Type B pancreatic cell (in vitro differentiated cells): Measurements from ENCODE around the gene TTLL8. TPM values are rescaled to one million over a fixed set of nuclear protein-coding genes. Genes with fewer than 3 reads are reported as not detected.

Experiments used
- DNase-seq: peaks from one replicate; pipeline ENCODE4 v3.0.0; 2021; ENCODE audit warnings: mixed read lengths; ENCODE audit not compliant: unreplicated experiment; ENCODE audit errors: extremely low spot score
- H3K27ac Mint-ChIP-seq: 2 replicates; pipeline ENCODE4 v1.8.0; 2021; ENCODE audit warnings: mild to moderate bottlenecking, mixed read lengths
- H3K27me3 Mint-ChIP-seq: 2 replicates; pipeline ENCODE4 v1.8.0; 2021; ENCODE audit warnings: mixed read lengths
- H3K36me3 Mint-ChIP-seq: 2 replicates; pipeline ENCODE4 v1.8.0; 2021; ENCODE audit warnings: mixed read lengths
- H3K4me1 Mint-ChIP-seq: one replicate; pipeline ENCODE4 v1.8.0; 2021; ENCODE audit warnings: mixed read lengths; ENCODE audit not compliant: unreplicated experiment
- H3K4me3 Mint-ChIP-seq: 2 replicates; pipeline ENCODE4 v1.8.0; 2021; ENCODE audit warnings: mild to moderate bottlenecking, mixed read lengths
- H3K9me3 Mint-ChIP-seq: 2 replicates; pipeline ENCODE4 v1.8.0; 2021; ENCODE audit warnings: mixed read lengths
- total RNA-seq: library from RNA; stranded (reverse); gene quantifications from 2 replicates; pipeline ENCODE4 v1.2.1, GENCODE V29; 2021; ENCODE audit warnings: low replicate concordance
- TF ChIP-seq, protein P1 (sequence below): fragments of 200-600 bp; sonication (generic); conservative IDR thresholded peaks from 2 replicates; pipeline ENCODE4 v1.5.0; 2021; ENCODE audit warnings: antibody characterized with exemption, mild to moderate bottlenecking

The TTLL8 gene
- total RNA-seq, 1 donor from 2014 or later = not detected

DNA sequence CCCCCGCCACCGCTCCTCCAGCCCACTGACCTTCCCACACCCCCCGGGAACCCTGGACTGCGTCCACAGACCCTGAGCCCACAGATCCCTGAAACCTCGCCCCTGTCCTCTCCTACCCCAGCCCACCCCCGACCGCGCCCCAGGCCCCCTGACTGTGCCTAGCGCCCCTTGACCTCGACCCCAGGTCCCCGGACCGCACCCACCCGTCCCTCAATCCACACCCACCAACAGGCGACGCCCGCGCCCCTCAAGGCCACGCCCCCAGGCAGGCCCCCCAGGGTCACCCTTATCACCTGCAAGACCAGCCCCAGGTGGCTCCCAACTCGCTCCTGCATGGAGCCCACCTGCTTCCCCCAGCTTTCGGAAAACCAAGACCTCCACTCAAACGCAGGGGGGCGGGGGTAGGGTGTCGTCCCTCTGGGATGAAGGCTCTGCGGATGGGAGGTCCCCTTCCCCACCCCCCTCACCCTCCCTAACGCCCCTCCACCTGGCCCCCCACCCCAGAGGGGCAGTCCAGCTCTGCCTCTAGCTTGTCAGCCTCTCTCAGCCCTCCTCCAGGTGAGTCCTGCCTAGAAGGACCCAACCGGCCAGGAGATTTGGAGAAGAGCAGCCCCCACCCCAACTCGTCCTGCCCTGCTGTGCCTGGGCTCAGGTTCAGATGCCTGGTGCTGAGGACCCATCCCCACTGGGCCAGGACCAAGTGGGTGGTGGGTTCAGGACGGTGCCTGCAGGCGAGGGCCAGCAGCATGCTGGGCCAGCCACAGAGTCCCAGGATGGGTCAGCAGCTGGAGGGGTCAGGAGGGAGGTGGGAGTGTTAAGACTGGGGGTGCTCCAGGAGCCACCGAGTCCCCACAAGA, 42.4 kb downstream of the TTLL8 start:
- peak; percentile 68 for DNase-seq
- TF ChIP-seq, protein P1, sequence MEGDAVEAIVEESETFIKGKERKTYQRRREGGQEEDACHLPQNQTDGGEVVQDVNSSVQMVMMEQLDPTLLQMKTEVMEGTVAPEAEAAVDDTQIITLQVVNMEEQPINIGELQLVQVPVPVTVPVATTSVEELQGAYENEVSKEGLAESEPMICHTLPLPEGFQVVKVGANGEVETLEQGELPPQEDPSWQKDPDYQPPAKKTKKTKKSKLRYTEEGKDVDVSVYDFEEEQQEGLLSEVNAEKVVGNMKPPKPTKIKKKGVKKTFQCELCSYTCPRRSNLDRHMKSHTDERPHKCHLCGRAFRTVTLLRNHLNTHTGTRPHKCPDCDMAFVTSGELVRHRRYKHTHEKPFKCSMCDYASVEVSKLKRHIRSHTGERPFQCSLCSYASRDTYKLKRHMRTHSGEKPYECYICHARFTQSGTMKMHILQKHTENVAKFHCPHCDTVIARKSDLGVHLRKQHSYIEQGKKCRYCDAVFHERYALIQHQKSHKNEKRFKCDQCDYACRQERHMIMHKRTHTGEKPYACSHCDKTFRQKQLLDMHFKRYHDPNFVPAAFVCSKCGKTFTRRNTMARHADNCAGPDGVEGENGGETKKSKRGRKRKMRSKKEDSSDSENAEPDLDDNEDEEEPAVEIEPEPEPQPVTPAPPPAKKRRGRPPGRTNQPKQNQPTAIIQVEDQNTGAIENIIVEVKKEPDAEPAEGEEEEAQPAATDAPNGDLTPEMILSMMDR = no peak
- Mint-ChIP-seq H3K36me3 (no peaks in the 10 kb centered on the region), H3K9me3 (no peaks in the 10 kb centered on the region), H3K27me3 (peaks cover 31% of the 10 kb centered on the region), H3K4me3 (no peak overlapping the region), H3K4me1 (no peaks in the 10 kb centered on the region), H3K27ac (no peak overlapping the region)

DNA sequence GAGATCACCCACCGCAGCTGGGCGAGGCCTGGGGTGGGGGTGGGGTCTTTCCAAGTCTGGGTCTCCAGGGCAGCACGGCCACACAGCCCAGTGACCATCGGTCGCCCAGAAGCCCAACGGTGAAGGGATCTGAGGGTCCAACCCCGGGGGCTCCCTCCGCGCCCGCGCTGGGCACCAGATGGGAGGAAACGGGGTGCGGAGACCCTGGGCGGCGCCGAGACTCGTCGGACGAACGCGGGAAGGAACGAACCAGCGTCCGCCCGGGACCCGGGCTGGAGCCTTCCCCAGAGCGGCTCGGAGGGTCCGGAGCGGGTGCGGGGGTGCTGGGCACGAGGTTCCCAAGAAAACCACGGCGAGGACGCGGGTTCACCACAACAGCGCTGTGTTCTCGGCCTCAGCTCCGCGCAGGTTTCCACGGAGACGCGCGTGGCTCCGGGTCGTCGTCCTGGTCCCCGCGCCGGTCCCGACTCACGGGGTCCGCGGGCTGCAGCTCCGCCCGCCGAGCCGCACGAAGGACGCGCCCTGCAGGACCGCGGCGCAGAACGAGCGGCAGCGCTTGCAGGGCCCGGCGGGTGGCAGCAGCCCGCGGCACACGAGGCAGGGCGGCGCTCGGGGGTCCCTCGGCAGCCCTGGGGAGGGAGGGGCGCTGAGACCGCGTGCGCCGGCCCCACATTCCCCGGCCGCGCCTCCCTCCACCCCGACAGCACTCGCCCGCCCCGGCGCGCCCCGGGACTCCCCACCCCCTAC, 43.3 kb downstream of the TTLL8 start:
- no peak overlapping the region for H3K27ac Mint-ChIP-seq
- peaks cover 32% of the 10 kb centered on the region for H3K27me3 Mint-ChIP-seq
- no peaks in the 10 kb centered on the region for H3K4me1 Mint-ChIP-seq
- DNase-seq = peak; percentile 69
- H3K36me3 Mint-ChIP-seq = no peaks in the 10 kb centered on the region
- TF ChIP-seq, protein P1 = no peak
- H3K9me3 Mint-ChIP-seq = no peaks in the 10 kb centered on the region
- no peak overlapping the region for H3K4me3 Mint-ChIP-seq

DNA sequence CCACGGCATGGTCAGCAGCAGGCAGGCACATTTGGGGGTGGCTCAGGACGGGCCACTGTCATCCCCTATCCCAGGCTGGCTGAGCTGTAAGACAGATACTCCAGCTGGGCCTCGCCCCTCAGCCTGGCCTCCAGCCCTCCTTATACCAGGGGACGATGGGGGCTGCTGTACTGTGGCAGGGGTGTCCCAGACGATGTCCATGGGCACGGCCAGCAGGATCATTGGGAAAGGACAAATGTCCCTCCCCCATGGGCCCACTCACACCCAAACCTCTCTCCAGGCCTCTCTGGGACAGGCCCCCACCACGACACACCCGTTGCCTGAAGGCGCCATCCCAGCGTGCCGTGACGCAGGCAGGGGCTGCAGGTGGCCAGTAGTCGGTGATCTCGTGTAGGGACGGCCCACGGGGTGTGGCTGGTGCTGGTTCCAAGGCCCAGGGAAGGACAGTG, 44.0 kb downstream of the TTLL8 start:
- H3K36me3 Mint-ChIP-seq = no peaks in the 10 kb centered on the region
- no peaks in the 10 kb centered on the region for H3K9me3 Mint-ChIP-seq
- peaks cover 36% of the 10 kb centered on the region for H3K27me3 Mint-ChIP-seq
- no peak overlapping the region for H3K4me3 Mint-ChIP-seq
- no peak overlapping the region for H3K27ac Mint-ChIP-seq
- no peaks in the 10 kb centered on the region for H3K4me1 Mint-ChIP-seq
- DNase-seq = no peak
- TF ChIP-seq, protein P1 = no peak

DNA sequence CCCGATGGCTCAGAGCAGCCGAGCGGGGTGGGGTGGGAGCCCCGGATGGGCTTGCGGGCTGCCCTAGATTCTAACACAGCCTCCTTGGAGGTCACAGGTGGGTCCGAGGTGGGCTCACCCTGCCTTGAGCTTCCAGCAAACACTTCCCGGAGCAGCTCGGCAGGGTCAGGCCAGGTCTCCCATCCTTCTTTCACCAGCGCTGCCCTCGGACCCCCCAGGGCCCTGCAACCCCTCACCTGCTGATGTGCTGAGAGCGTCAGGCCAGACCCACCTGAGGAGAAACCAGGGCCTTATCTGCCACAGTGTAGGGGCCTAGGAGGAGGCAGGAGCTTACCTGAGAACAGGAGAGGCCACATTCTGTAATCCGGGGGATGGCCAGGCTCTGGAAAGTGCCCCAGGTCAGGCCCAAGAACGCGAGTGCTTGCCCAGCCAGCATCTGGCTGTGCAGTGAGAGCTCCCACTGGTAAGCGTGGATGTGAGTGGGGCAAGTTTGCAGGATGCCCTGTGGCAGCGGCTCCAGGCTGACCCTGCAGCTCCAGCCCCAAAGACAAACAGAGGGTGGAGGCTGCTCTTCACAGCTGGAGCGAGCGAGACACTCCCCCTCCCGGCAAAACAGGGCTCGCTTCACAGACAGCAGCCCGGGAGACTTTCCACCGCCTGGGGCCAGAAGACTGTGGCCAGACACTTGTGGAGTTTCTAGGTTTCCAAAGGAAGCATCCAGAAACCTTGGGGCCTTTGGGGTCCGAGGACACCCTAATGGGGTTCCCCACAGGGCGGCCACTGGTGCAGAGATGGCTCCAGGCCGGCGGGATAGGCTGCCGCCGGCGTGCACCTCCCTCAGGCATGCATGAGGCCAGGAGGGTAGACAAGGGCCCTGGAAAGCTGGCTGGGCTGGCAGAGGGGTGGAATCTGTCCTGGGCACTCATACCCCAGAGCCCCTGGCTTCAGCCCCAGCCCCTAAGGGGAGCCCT, 45.6 kb downstream of the TTLL8 start, which contains the start of gene IL17REL:
TSS of gene IL17REL (minus strand) at position 555 of the 971 bp plus-strand sequence. CDS start at position 436, 119 bp downstream.
- TF ChIP-seq, protein P1 = no peak
- Mint-ChIP-seq H3K4me3 (no peak within 1 kb of the TSS), H3K27ac (no peak within 1 kb of the TSS), H3K9me3 (no peaks in the 10 kb centered on the region), H3K27me3 (peaks cover 45% of the 10 kb centered on the region), H3K36me3 (no peaks in the 10 kb centered on the region), H3K4me1 (no peaks in the 10 kb centered on the region)
- DNase-seq = no peak
